SU-DHL-6 (cell line): ENCODE data around the gene PSMA6.
A peak's percentile ranks its signal among the peaks of the same experiment; 100 is the strongest.

Source experiments
- H2AFZ ChIP-seq: fragments of 200-600 bp; sonication (generic); 2 replicates; pipeline ENCODE4 v1.6.1; 2014; ENCODE audit warnings: low read depth, mild to moderate bottlenecking, moderate library complexity, mixed read lengths, antibody characterized with exemption, low read length; ENCODE audit not compliant: severe bottlenecking
- H3F3A ChIP-seq: fragments of 200-600 bp; shearing (Covaris generic); 2 replicates; pipeline ENCODE4 v1.6.0; 2016; ENCODE audit warnings: antibody characterized with exemption, mild to moderate bottlenecking; ENCODE audit not compliant: insufficient read depth
- H3K27ac ChIP-seq: fragments of 200-600 bp; sonication (generic); 2 replicates; pipeline ENCODE4 v1.5.1; 2016; ENCODE audit warnings: low read depth, mild to moderate bottlenecking, low read length, moderate library complexity, mixed read lengths
- H3K27me3 ChIP-seq: fragments of 200-600 bp; sonication (generic), shearing (Covaris generic); 2 replicates; pipeline ENCODE4 v1.6.0; 2014; ENCODE audit warnings: mild to moderate bottlenecking, low read length
- H3K36me3 ChIP-seq: fragments of 200-600 bp; sonication (generic); 2 replicates; pipeline ENCODE4 v1.6.1; 2014; ENCODE audit warnings: mild to moderate bottlenecking, low read length, mixed read lengths
- H3K4me2 ChIP-seq: fragments of 300-600, 200-600 bp; shearing (Covaris generic), sonication (generic); 2 replicates; pipeline ENCODE4 v1.6.0; 2014; ENCODE audit warnings: low read length, low read depth, mild to moderate bottlenecking; ENCODE audit not compliant: poor library complexity, severe bottlenecking
- H3K4me3 ChIP-seq: fragments of 200-600 bp; sonication (generic); 2 replicates; pipeline ENCODE4 v1.5.1; 2014; ENCODE audit warnings: antibody characterized with exemption, low read length, mild to moderate bottlenecking, mixed read lengths; ENCODE audit not compliant: insufficient read depth, poor library complexity, severe bottlenecking
- H3K79me2 ChIP-seq: fragments of 200-600 bp; sonication (generic); 2 replicates; pipeline ENCODE4 v1.6.1; 2014; ENCODE audit warnings: mild to moderate bottlenecking, low read length, moderate library complexity; ENCODE audit not compliant: insufficient read depth
- H3K9ac ChIP-seq: fragments of 200-600 bp; sonication (generic); 2 replicates; pipeline ENCODE4 v1.7.0; 2014; ENCODE audit warnings: mild to moderate bottlenecking, low read length
- H3K9me2 ChIP-seq: fragments of 200-600 bp; sonication (generic); replicated peaks from 2 replicates; pipeline ENCODE4 v1.6.1; 2014; ENCODE audit warnings: low read length; ENCODE audit not compliant: insufficient read depth
- H3K9me3 ChIP-seq: fragments of 200-600 bp; sonication (generic); 2 replicates; pipeline ENCODE4 v1.6.1; 2014; ENCODE audit warnings: low read length, mixed read lengths; ENCODE audit not compliant: insufficient read depth
- H4K20me1 ChIP-seq: fragments of 200-600 bp; sonication (generic); 2 replicates; pipeline ENCODE4 v1.6.1; 2014; ENCODE audit warnings: low read depth, mild to moderate bottlenecking, antibody characterized with exemption, low read length, moderate library complexity, mixed read lengths
- EZH2phosphoT487 ChIP-seq: fragments of 200-600 bp; sonication (generic), shearing (Covaris generic); conservative IDR thresholded peaks from 2 replicates; pipeline ENCODE4 v1.6.1; 2018; ENCODE audit warnings: mild to moderate bottlenecking, antibody characterized with exemption, low read length, moderate library complexity, mixed read lengths
- TF ChIP-seq, protein P1 (sequence below): fragments of 200-600 bp; sonication (generic); IDR thresholded peaks from one replicate; pipeline ENCODE4 v1.5.1; 2017; ENCODE audit warnings: antibody characterized with exemption, mild to moderate bottlenecking, low read length, moderate library complexity; ENCODE audit not compliant: insufficient read depth, poor library complexity, severe bottlenecking

PSMA6 gene

DNA sequence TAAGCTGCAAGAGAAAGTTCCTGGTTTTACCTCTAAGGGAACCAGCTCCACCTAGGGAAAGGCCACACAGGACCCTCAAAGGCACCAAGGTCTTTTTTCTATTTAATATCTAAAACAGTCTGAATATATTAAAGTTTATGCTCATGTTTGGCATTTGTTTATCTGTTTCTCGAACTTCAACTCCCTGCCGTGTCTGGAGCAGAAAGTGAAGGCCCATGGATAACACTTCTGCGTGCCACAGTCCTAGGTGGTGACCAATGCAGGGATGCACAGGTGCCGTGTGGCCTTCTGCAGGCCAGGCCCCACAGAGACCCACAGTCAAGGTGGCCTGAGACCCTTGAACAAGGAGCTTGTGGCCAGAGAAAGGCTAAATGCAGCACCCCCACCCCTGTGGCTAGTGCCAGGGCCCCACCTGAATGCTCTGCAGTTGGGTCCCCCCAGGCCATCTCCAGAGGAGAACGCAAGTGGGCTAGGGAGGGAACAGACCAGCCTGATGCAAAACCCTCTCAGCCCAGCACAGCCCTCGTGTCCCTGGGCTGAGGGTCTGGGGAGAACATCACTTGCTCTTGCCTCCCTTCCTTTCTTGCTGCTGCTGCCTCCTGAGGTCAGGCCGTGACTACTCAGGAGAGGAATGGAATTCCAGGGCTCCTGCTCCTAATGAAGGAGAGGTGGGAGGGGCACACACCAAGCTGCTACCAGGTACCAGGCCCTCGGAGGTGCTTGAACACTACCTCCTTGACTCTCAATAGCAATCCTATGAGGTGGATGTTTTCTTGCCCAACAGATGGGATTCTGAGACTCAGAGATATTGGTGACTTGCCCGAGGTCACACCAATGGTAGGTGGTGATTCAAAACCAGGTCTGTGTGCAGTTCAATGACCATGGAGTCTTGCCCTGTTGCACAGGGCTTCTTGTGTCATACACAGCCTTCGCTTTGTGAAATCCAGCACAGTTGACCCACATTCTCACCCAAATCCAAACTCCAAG, 45.4 kb downstream of the PSMA6 start:
- Histone ChIP-seq H3F3A (no peaks in the 10 kb centered on the region), H3K36me3 (no peaks in the 10 kb centered on the region), H3K9ac (no peak overlapping the region), H3K27ac (no peak overlapping the region), H4K20me1 (no peaks in the 10 kb centered on the region), H2AFZ (no peak overlapping the region), H3K79me2 (no peaks in the 10 kb centered on the region), H3K27me3 (no peaks in the 10 kb centered on the region), H3K9me2 (no peaks in the 10 kb centered on the region), H3K9me3 (no peaks in the 10 kb centered on the region), H3K4me3 (no peak overlapping the region), H3K4me2 (no peak overlapping the region)
- no peak for TF ChIP-seq EZH2phosphoT487
- TF ChIP-seq, protein P1, sequence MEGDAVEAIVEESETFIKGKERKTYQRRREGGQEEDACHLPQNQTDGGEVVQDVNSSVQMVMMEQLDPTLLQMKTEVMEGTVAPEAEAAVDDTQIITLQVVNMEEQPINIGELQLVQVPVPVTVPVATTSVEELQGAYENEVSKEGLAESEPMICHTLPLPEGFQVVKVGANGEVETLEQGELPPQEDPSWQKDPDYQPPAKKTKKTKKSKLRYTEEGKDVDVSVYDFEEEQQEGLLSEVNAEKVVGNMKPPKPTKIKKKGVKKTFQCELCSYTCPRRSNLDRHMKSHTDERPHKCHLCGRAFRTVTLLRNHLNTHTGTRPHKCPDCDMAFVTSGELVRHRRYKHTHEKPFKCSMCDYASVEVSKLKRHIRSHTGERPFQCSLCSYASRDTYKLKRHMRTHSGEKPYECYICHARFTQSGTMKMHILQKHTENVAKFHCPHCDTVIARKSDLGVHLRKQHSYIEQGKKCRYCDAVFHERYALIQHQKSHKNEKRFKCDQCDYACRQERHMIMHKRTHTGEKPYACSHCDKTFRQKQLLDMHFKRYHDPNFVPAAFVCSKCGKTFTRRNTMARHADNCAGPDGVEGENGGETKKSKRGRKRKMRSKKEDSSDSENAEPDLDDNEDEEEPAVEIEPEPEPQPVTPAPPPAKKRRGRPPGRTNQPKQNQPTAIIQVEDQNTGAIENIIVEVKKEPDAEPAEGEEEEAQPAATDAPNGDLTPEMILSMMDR: no peak

DNA sequence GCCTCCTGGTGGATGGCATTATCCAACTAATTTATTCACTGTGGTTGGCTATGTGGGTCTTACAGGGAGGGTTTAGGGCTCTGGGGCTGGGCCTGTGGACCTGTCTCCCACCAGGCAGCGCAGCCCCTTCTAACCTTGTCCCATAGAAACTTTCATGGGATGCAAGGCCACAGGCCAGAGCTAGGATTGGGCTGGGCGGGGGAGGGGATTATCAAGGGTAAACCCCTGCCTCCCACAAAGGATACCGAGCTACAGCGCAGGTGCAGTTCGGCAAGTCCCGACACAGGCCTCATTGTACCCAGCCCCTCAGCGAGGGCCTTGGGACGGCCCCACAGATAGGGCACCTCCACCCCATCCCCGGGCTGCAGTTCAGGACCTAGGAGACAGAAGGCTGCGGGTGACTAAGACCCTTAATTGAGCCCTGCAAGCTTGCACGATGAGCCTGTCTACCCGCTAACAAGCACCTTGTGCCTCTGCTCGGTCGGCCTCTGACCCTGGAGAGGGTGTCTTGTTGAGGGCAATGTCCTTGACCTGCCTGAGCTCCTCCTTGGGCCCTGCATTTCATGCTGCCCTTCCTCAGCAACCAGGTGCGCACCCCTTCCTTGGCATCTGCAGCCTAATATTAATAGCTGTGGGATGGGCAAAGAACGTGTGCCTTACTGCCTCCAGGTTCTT, 46.7 kb downstream of the PSMA6 start:
- Histone ChIP-seq H3K36me3 (no peaks in the 10 kb centered on the region), H3K9me3 (no peaks in the 10 kb centered on the region), H3K4me2 (no peak overlapping the region), H3K79me2 (no peaks in the 10 kb centered on the region), H3K9me2 (no peaks in the 10 kb centered on the region), H3F3A (no peaks in the 10 kb centered on the region), H3K4me3 (no peak overlapping the region), H3K9ac (no peak overlapping the region), H2AFZ (no peak overlapping the region), H3K27me3 (no peaks in the 10 kb centered on the region), H3K27ac (no peak overlapping the region), H4K20me1 (no peaks in the 10 kb centered on the region)
- TF ChIP-seq, protein P1: no peak
- TF ChIP-seq EZH2phosphoT487: no peak

DNA sequence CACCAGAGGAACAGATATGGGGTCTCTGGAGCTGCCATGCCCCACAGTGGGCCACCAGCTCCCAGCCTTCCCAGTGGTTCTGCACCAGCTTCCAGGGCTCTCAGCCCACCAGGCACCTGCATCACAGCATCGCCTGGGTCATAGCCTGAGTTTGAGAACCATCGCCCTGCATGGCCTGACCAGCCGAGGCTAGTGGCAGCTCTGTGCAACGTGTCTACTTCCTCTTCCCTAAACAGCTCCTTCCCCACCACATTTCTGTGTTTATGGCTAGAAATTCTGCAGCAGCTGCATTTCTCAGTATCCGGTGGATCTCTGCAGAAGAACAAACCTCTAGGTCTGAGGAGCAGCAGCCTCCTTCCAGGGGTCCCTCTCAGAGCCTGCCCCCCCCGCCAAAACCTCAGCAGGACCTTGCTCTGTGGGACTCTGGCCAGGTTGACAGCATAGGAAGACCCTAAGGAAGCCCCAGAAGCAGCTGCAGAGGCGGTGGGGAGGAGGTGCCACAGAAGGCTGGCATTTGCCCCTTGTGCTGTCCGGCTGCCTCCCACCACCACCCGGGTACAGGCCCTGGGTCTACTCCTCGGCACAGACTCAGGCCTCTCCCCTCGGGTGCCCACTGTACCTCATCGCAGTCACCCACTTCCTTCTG, 47.7 kb downstream of the PSMA6 start:
- Histone ChIP-seq H3K27ac (no peak overlapping the region), H3K36me3 (no peaks in the 10 kb centered on the region), H3F3A (no peaks in the 10 kb centered on the region), H3K9me2 (no peaks in the 10 kb centered on the region), H3K9ac (no peak overlapping the region), H3K79me2 (no peaks in the 10 kb centered on the region), H3K4me3 (no peak overlapping the region), H2AFZ (peak overlapping the region; percentile 43), H3K4me2 (no peak overlapping the region), H4K20me1 (no peaks in the 10 kb centered on the region), H3K9me3 (no peaks in the 10 kb centered on the region), H3K27me3 (no peaks in the 10 kb centered on the region)
- TF ChIP-seq EZH2phosphoT487: no peak
- TF ChIP-seq, protein P1: no peak
